OCI-LY1 (cell line): Measurements from ENCODE around the gene EXOC6.

Experiments
- EZH2 ChIP-seq: fragments of 200-600 bp; sonication (generic), shearing (Covaris generic); IDR thresholded peaks from 2 replicates; pipeline ENCODE4 v1.8.0; 2017; ENCODE audit warnings: borderline replicate concordance, mixed run types, mild to moderate bottlenecking, antibody characterized with exemption, low read length, moderate library complexity, mixed read lengths
- TF ChIP-seq, protein P1 (sequence below): fragments of 200-600 bp; sonication (generic), shearing (Covaris generic); IDR thresholded peaks from 2 replicates; pipeline ENCODE4 v1.5.1; 2017; ENCODE audit warnings: mild to moderate bottlenecking, antibody characterized with exemption, low read length, moderate library complexity, mixed read lengths

DNA sequence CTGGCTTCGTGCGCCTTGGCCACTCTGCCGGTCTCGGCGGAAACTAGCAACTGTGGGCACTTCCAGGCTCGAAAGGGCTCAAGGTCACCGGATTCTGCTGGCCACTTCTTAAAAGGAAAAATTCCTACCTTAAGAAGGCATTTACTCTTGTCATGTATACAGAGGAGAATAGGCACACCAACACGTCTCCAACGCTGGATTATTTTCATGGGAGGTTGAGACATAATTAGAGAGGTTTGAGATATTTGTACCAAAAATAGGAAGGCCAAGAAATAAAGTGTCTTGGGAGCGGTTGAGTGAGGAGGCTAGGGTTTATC, 220.9 kb downstream of the EXOC6 start:
- TF ChIP-seq, protein P1, sequence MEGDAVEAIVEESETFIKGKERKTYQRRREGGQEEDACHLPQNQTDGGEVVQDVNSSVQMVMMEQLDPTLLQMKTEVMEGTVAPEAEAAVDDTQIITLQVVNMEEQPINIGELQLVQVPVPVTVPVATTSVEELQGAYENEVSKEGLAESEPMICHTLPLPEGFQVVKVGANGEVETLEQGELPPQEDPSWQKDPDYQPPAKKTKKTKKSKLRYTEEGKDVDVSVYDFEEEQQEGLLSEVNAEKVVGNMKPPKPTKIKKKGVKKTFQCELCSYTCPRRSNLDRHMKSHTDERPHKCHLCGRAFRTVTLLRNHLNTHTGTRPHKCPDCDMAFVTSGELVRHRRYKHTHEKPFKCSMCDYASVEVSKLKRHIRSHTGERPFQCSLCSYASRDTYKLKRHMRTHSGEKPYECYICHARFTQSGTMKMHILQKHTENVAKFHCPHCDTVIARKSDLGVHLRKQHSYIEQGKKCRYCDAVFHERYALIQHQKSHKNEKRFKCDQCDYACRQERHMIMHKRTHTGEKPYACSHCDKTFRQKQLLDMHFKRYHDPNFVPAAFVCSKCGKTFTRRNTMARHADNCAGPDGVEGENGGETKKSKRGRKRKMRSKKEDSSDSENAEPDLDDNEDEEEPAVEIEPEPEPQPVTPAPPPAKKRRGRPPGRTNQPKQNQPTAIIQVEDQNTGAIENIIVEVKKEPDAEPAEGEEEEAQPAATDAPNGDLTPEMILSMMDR: no peak
- TF ChIP-seq EZH2: no peak
